Amniotic stem cell (primary cell): ENCODE results near the gene ZNF518B.
"Not testable (repeated sequence)": the region's sequence is repeated elsewhere in the genome, so short reads cannot be mapped to it uniquely, and the experiment has no call there.

Source experiments
- DNase-seq: peaks from one replicate; lab custom pipeline; 2025; lab: John Stamatoyannopoulos, UW

The ZNF518B gene

GRCh38 chr4:10458177-10458576 lies 951 bp upstream of the ZNF518B start:
- no peak for DNase-seq

- DNase-seq, result peak; percentile 43
Measured at GRCh38 chr4:10456595-10457254, 501 bp downstream of the ZNF518B start.

DNA sequence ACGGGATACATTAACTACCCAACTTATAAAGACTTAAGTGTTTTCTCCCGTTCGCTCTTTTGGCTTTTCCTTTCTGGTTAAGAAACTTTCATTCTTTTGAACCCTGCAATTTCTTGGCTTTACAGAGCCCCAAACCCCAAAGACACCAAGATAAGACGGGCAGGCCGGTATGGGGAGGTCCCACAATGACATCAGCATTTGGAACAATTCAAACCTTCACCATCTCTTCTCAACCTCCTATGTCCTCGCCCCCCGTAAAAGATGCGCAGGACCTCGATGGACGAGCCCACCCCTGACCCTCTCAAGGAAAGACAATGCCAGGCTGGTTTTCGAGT lies 999 bp downstream of the ZNF518B start:
- no peak for DNase-seq

DNA sequence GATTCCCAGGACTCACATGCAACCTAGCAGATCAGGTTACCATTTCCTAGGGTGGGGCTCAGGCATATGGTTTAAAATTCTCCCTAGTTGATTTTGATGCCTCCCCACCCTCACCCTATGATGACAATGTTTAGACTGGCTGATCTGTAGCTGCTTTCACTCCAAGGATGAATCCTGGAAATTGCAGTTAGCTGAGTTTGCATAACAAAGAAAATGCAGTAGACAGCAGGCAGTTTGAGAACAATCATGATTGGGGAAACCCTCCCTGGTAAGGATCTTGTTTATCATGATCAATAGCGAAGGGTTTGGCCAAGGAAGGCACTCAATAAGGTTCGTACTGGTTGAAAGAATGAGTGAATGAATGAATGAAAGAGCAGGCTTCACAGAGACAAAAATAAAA lies 2.1 kb downstream of the ZNF518B start:
- no peak for DNase-seq

GRCh38 chr4:10454726-10455125 lies 2.5 kb downstream of the ZNF518B start:
- DNase-seq, result no peak

DNA sequence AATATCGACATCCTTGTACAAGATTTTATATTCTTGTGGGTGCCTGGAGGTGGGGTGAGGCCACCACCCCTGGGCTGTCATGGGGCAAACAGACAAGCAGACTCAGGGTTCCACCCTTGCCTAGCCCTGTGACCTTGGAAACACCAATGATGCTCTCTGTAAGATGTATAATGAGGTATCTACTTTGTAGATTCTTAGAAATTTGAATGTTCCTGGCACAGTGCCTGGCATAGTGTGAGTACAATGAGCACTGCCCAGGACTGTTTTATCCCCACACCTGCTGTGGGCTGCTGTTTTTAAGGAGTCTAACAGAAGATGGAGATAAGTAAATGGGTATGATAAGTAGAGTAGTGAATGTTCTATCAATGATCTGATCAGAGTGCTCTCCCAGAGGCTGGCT lies 3.1 kb downstream of the ZNF518B start:
- no peak for DNase-seq

GRCh38 chr4:10448991-10449390 lies 8.2 kb downstream of the ZNF518B start:
- no peak for DNase-seq

DNA sequence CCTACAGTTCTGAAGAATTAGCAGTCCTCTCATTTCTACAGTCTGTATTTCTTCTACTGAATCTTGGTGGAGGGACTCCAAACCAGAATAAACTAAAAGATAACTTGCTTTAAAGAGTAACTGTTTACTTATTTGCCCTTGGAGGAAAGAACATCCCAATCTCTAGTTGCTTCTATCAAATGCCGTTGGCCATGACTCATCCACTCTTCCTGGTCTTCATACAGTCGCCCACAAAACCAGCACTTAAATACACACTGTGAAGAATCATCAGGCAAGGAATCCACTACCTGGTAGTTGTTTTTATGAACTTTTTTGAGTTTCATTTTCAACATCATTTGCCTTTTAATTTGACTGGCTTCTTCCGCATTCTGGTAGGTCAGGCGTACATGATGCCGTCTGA lies 14.2 kb downstream of the ZNF518B start:
- DNase-seq, result no peak

DNA sequence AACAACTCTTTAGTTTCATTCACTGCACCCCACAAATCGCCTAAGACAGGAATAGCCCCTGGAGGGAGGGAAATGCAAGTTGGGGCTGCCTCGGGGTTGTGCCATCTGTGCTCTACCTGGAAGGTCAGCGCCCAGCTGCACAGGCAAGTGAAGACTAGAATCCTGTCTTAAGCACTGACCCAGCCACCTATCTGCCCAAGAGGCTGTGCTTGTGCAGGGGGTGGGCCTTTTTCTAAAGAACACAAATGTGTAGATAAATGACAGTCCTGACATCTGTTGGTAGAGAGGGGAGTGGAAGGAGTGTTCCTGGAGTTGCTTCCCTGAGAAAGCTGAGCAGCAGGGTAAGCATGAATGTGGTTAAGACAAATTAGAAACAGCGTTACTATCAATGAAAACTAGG lies 15.7 kb downstream of the ZNF518B start:
- no peak for DNase-seq

DNA sequence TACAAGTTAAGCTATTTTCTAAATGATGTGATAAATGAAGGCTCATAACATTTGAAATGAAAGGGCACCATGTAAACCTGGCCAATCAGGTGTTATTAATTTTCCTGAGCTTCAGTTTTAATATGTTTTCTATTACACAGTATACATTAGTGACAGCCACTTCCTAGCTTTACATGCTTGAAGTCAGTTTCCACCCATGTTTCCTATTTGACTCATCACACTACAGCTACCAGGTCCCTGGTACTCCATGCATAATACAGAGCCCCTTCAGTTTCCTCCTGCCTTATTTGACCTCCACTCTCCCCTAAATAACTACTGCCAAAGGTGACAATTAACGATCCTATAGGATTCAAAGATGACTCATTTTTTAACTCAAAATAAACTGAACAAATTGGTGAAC lies 18.3 kb downstream of the ZNF518B start:
- no peak for DNase-seq

DNA sequence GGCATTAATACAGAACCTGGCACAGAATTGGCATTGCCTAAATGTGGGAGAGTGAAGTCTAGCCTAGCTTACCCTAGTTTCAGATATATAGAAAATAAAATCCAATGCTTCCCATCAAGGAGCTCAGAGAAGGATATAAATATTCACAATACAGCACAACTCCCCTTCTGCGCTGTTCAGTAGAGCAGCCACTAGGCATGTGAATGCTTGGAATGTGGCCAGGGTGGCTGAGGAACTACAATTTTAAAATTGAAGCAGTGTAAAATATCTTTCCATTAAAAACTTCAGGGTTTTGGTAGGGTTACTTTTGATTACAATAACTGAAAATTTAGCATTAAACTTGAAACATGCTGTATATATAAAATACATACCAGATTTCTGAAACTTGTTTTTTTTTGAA lies 19.5 kb downstream of the ZNF518B start:
- DNase-seq, result no peak

DNA sequence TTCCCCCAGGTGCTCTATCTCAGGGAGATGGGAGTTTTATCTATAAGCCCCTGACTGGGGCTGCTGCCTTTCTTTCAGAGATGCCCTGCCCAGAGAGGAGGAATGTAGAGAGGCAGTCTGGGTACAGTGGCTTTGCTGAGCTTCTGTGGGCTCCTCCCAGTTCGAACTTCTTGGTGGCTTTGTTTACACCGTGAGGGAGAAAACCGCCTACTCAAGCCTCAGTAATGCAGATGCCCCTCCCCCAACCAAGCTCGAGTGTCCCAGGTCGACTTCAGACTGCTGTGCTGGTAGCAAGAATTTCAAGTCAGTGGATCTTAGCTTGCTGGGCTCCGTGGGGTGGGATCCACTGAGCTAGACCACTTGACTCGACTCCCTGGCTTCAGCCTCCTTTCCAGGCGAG lies 29.5 kb downstream of the ZNF518B start:
- DNase-seq, result not testable (repeated sequence)

DNA sequence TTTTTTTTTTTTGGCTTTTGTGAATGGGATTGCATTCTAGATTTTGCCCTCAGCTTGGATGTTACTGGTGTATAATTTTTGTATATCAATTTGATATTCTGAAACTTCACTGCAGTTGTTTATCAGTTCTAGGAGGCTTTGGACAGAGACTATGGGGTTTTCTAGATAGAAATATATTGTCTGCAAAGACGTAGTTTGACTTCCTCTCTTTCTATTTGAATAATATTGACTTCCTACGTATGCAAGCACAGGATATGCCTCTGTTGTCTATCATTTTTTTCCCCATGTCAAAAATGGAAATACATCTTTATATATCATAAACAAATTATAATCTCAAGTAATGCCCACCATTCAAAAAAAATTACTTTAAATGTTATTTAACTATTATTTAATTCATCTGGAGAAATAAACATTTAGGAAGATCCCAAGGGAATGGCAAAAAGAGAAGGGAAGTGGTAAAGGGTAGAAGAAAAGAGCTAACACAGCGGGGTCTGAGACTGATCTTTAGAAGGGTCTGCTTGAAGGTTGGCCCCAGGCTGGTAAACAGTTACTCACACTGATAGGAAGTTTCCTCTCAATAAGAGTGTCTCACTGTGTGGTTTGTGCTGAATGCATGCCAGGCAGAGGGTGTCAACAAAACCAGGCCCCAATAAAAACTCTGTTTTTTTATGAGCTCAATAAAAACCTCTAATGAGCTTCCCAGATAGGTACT lies 35.7 kb downstream of the ZNF518B start:
- no peak for DNase-seq

DNA sequence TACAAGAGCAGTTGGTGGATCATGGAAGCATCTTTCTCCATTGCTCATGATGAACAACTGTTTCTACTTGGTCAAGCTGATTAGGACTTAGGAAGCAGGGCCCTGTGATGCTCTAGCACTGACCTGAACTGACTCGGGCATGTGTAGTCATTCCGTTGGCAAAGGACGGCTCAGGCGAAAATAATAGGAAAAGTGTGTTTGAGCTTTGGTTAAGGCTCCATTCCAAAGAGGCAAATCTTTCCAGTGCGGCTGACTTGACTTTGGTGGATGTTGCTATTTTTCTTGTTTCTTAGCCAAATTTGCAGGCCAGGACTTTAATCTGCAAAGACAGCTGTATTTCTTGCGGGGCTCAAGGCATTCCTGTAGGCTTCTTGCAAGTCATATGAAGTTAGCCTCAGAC lies 39.5 kb downstream of the ZNF518B start:
- DNase-seq, result no peak

DNA sequence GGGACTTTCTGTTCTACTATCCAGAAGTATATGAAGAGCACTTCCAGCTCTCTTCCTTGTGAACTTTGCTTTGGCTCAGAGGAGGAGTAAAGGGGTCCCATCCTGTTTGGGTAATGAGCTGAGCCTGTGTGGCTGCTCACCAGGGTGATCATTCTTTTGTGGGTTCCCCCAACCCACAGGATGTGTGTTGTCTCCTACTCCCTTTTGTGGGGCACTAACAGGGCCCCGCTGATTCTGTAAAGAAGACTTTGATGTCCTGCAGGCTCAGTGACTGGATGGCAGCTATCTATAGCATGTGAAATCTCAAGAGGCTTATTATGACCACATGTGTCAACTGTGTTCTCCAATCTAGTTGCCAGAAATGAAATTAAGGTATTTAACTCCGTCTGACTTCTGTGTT lies 40.8 kb downstream of the ZNF518B start:
- no peak for DNase-seq

- DNase-seq, result no peak
Measured at GRCh38 chr4:10413177-10413576, 44.0 kb downstream of the ZNF518B start.

DNA sequence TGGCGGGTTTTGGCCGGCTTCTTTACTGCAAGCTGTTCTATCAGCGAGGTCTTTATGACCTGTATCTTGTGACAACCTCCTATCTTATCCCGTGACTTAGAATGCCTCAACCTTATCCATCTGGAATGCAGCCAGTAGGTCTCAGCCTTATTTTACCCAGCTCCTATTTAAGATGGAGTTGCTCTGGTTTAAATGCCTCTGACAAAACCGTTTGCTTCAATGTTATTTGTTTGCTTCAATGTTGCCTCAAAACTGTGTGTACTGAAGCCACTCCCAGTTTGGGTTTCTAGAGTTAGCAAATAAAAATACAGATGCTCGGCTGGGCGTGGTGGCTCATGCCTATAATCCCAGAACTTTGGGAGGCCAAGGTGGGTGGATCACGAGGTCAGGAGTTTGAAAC lies 51.6 kb downstream of the ZNF518B start:
- DNase-seq, result no peak

- DNase-seq, result peak; percentile 12
Measured at GRCh38 chr4:10403633-10404445, 53.4 kb downstream of the ZNF518B start.

DNA sequence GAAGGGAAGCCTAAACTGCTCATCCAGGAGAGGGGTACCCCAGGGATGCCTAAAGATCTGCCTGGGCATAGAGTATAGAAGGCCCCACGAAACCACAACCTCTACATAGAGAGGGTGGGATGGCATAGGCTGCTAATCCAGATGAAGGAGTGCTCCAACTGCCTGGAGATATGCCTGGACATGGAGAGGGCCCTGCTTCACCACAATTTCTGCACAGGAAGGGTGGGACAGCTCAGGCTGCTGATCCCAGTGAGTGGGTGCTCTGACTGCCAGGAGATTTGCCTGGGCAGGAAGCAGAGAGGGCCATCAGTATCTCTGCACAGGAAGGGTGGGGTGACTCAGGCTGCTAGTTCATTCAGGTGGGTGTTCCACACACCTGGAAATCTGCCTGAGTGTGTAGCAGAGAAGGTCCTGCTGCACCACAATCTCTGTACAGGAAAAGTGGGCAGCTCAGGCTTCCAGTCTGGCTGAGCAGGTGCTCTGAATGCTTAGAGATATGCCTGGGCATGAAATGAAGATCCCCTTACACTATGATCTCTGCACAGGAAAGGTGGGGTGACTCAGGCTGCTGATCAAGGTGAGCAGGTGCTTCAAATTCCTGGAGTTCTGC lies 61.1 kb downstream of the ZNF518B start:
- DNase-seq, result no peak
